ENCODE results near the gene FAM89A. TPM values are rescaled to one million over a fixed set of nuclear protein-coding genes. Genes with fewer than 3 reads are reported as not detected.

The FAM89A gene
- total and polyA plus RNA-seq, 9 of the 15 experiments (the other 6 are each of a cell fraction or from before 2014, with no cell fraction given), result 8.7 to 66.2 (median 43.3) TPM

DNA sequence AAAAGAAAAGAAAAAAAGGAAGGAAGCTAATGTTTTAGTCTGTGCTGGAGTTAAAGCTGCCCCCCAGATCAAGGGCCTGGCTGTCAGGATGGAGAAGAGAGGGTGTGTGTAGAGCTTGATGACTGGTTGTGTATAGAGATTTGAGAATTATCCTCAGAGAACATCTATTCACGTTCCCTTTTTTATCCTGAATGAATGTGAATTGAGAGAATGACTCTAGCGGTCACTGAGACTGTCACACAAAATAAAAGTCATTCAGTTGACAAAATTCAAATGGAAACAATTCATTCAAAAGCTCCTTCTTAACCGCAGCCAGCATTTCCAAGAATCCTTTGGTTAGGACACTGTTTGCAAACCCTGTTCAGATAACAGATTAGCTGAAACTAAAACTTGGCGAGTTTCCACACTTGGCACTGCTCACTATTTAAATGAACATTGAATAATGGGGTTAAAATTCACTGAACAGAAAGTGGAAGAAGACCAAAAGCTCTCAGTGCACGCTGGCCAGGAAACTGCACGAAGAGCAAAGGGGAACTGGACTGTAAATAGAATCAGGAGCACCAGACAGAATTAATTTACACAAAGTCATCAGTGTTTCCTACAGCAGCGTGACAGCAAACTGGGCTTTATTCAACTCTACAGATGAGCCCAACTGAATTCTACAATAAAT lies 13.6 kb upstream of the FAM89A start (continued):
- TF ChIP-seq, protein P1, sequence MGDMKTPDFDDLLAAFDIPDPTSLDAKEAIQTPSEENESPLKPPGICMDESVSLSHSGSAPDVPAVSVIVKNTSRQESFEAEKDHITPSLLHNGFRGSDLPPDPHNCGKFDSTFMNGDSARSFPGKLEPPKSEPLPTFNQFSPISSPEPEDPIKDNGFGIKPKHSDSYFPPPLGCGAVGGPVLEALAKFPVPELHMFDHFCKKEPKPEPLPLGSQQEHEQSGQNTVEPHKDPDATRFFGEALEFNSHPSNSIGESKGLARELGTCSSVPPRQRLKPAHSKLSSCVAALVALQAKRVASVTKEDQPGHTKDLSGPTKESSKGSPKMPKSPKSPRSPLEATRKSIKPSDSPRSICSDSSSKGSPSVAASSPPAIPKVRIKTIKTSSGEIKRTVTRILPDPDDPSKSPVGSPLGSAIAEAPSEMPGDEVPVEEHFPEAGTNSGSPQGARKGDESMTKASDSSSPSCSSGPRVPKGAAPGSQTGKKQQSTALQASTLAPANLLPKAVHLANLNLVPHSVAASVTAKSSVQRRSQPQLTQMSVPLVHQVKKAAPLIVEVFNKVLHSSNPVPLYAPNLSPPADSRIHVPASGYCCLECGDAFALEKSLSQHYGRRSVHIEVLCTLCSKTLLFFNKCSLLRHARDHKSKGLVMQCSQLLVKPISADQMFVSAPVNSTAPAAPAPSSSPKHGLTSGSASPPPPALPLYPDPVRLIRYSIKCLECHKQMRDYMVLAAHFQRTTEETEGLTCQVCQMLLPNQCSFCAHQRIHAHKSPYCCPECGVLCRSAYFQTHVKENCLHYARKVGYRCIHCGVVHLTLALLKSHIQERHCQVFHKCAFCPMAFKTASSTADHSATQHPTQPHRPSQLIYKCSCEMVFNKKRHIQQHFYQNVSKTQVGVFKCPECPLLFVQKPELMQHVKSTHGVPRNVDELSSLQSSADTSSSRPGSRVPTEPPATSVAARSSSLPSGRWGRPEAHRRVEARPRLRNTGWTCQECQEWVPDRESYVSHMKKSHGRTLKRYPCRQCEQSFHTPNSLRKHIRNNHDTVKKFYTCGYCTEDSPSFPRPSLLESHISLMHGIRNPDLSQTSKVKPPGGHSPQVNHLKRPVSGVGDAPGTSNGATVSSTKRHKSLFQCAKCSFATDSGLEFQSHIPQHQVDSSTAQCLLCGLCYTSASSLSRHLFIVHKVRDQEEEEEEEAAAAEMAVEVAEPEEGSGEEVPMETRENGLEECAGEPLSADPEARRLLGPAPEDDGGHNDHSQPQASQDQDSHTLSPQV (IDR thresholded peaks at IDR 0.05), result 0 out of 2 replicates have a peak, but pooled peaks have one; percentile 23
- TF ChIP-seq BRD9 (IDR thresholded peaks at IDR 0.05; ENCODE audit: low read depth, partially characterized antibody) (peak; percentile 40), JUND (IDR thresholded peaks at IDR 0.05; ENCODE audit: borderline replicate concordance, low read depth, low read length) (no peak), JUND (tag; IDR thresholded peaks at IDR 0.05; ENCODE audit: borderline replicate concordance, low read depth, low read length) (peak; percentile 69; the same call in 1 of the 3 replicates), C11orf30 (IDR thresholded peaks at IDR 0.05; ENCODE audit: low read depth) (peak; percentile 73; the same call in 1 of the 2 replicates), EP300 (IDR thresholded peaks at IDR 0.05; ENCODE audit: low read length) (peak; percentile 85), SETDB1 (IDR thresholded peaks at IDR 0.05; ENCODE audit: low read length) (no peak), CBX8 (IDR thresholded peaks at IDR 0.05; ENCODE audit: borderline replicate concordance, extremely low read depth, low read depth, low read length, poor library complexity, severe bottlenecking) (no peak), NEUROD1 (IDR thresholded peaks at IDR 0.05; ENCODE audit: borderline replicate concordance, low read depth, low read length, partially characterized antibody) (peak; percentile 19)
- TF ChIP-seq, protein P2, sequence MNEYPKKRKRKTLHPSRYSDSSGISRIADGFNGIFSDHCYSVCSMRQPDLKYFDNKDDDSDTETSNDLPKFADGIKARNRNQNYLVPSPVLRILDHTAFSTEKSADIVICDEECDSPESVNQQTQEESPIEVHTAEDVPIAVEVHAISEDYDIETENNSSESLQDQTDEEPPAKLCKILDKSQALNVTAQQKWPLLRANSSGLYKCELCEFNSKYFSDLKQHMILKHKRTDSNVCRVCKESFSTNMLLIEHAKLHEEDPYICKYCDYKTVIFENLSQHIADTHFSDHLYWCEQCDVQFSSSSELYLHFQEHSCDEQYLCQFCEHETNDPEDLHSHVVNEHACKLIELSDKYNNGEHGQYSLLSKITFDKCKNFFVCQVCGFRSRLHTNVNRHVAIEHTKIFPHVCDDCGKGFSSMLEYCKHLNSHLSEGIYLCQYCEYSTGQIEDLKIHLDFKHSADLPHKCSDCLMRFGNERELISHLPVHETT (CRISPR knock-in tag; conservative IDR thresholded peaks at IDR 0.05 in 1 of 2, IDR thresholded peaks at IDR 0.05 in 1 of 2), result peak in 1 of 2 experiments; percentile 39; a peak in 1 of 4 replicates
- TF ChIP-seq, protein P3, sequence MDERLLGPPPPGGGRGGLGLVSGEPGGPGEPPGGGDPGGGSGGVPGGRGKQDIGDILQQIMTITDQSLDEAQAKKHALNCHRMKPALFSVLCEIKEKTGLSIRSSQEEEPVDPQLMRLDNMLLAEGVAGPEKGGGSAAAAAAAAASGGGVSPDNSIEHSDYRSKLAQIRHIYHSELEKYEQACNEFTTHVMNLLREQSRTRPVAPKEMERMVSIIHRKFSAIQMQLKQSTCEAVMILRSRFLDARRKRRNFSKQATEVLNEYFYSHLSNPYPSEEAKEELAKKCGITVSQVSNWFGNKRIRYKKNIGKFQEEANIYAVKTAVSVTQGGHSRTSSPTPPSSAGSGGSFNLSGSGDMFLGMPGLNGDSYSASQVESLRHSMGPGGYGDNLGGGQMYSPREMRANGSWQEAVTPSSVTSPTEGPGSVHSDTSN (CRISPR knock-in tag; IDR thresholded peaks at IDR 0.05; ENCODE audit: low read depth), result no peak
- TF ChIP-seq, protein P3 (tag; conservative IDR thresholded peaks at IDR 0.05; ENCODE audit: low read depth), result peak; percentile 33; the same call in 1 of the 2 replicates
- TF ChIP-seq, protein P4, sequence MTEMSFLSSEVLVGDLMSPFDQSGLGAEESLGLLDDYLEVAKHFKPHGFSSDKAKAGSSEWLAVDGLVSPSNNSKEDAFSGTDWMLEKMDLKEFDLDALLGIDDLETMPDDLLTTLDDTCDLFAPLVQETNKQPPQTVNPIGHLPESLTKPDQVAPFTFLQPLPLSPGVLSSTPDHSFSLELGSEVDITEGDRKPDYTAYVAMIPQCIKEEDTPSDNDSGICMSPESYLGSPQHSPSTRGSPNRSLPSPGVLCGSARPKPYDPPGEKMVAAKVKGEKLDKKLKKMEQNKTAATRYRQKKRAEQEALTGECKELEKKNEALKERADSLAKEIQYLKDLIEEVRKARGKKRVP (CRISPR knock-in tag; IDR thresholded peaks at IDR 0.05), result no peak

Measured in K562 (cell line).